AG04450 (cell line): Measurements from ENCODE around the gene CBARP. TPM values are rescaled to one million over a fixed set of nuclear protein-coding genes. Genes with fewer than 3 reads are reported as not detected.

Experiments used
- CTCF ChIA-PET: fragments of 300-600, 350-600 bp; formaldehyde crosslinking; extraction: SDS; loops from one replicate; lab custom pipeline; 2022; ENCODE audit warnings: antibody characterized with exemption, inconsistent platforms; lab: Charles Lee
- POLR2A ChIA-PET: fragments of 350-600 bp; formaldehyde crosslinking; extraction: SDS; loops from one replicate; lab custom pipeline; 2021; ENCODE audit warnings: antibody characterized with exemption, inconsistent platforms; lab: Yijun Ruan, JAX
- DNase-seq: peaks from one replicate; pipeline ENCODE4 v3.0.0-alpha.2; 2011; ENCODE audit warnings: low read depth, low spot score
- H3K27ac ChIP-seq: one replicate; pipeline ENCODE4 v1.5.1; 2012; ENCODE audit warnings: low read depth, low read length, control low read depth
- H3K27me3 ChIP-seq: one replicate; pipeline ENCODE4 v1.6.0; 2012; ENCODE audit warnings: low read length; ENCODE audit not compliant: control insufficient read depth, insufficient read depth
- H3K4me3 ChIP-seq: 2 replicates; pipeline ENCODE4 v1.5.1; 2011; ENCODE audit warnings: mild to moderate bottlenecking, low read depth, low read length, control low read depth
- H3K9me3 ChIP-seq: 2 replicates; pipeline ENCODE4 v1.5.1; 2012; ENCODE audit warnings: low read length; ENCODE audit not compliant: control insufficient read depth, insufficient read depth
- polyA plus RNA-seq: library from polyadenylated mRNA; depleted of rRNA; stranded (reverse); fragments of >200 nt; gene quantifications from 2 replicates; pipeline ENCODE4 v1.2.3, GENCODE V29; 2011
- TF ChIP-seq, protein P1 (sequence below): IDR thresholded peaks from 2 replicates; pipeline ENCODE4 v1.5.1; 2011; ENCODE audit warnings: low read depth, low read length, control low read depth, inconsistent platforms

CBARP gene
- polyA plus RNA-seq, 1 experiment, result 1.1 TPM

DNA sequence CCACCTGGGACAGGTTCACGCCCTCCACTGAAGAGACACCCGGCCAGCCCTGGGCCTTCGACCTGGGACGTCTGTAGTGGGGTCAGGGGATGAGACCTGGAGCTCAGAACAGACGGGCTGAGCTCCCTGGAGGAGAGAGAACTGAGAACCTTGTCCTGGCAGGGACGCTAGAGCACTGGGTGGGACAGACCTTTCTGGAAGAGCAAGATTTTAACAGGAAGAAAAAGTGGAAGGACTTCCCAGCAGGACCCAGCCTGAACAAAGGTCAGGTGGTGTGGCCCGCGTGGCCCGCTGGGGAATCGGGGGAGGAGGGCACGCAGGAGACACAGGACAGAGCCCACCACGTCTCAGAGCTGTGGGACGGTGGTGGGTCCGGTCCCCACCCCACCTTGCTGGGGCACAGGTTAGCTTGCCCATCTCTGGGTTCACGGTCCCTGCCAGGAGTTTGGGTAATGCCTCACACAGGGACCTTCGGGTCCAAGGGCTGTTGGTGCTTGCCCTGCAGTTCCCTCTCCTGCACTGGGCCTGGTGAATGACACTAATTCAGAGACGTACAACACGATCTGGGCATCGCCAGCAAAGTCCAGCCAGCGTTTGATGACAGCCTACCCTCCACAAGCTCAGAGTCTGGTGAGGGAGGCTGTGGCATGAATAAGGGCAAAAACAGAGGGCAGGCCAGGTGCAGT is 46.6 kb upstream of the CBARP start:
- TF ChIP-seq, protein P1, sequence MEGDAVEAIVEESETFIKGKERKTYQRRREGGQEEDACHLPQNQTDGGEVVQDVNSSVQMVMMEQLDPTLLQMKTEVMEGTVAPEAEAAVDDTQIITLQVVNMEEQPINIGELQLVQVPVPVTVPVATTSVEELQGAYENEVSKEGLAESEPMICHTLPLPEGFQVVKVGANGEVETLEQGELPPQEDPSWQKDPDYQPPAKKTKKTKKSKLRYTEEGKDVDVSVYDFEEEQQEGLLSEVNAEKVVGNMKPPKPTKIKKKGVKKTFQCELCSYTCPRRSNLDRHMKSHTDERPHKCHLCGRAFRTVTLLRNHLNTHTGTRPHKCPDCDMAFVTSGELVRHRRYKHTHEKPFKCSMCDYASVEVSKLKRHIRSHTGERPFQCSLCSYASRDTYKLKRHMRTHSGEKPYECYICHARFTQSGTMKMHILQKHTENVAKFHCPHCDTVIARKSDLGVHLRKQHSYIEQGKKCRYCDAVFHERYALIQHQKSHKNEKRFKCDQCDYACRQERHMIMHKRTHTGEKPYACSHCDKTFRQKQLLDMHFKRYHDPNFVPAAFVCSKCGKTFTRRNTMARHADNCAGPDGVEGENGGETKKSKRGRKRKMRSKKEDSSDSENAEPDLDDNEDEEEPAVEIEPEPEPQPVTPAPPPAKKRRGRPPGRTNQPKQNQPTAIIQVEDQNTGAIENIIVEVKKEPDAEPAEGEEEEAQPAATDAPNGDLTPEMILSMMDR, result no peak
- Histone ChIP-seq H3K4me3 (no peak overlapping the region), H3K27ac (no peak overlapping the region), H3K9me3 (no peaks in the 10 kb centered on the region; the same call in 1 of the 2 replicates), H3K27me3 (peaks cover 50% of the 10 kb centered on the region)
- ChIA-PET POLR2A (interaction anchor here (0.6 to 1.7 kb wide), 3 partner anchors 15 to 242 kb away, joined by 3 to 7 read pairs (median 4); partner anchors contain the start of gene CIRBP), CTCF (no interaction called here)
- no peak for DNase-seq

DNA sequence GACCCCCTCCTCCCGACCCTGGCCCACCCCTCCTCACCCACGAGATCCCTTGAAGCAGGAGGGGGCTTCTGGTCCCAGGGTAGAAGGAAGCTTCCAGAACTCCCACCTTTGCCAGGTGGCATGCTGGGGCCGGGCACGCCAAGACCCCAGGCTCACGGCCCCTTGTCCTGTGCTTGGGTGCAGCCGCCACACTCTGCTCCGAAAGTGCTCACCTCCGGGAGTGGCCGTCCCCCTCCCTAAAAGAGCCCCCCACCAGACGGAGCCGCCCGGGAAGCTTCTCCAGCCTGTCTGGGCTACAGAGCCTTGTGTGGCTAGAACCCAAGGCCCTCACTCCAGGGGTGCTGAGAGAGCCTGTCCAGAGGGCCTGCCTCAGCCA is 46.1 kb upstream of the CBARP start:
- Histone ChIP-seq H3K9me3 (no peaks in the 10 kb centered on the region; the same call in 1 of the 2 replicates), H3K4me3 (no peak overlapping the region), H3K27ac (no peak overlapping the region), H3K27me3 (peaks cover 48% of the 10 kb centered on the region)
- ChIA-PET CTCF (no interaction called here), POLR2A (interaction anchor here (0.6 to 1.7 kb wide), 2 partner anchors 15 to 242 kb away, joined by 3 to 7 read pairs; partner anchors contain the start of gene CIRBP)
- DNase-seq, result no peak
- TF ChIP-seq, protein P1, result no peak

DNA sequence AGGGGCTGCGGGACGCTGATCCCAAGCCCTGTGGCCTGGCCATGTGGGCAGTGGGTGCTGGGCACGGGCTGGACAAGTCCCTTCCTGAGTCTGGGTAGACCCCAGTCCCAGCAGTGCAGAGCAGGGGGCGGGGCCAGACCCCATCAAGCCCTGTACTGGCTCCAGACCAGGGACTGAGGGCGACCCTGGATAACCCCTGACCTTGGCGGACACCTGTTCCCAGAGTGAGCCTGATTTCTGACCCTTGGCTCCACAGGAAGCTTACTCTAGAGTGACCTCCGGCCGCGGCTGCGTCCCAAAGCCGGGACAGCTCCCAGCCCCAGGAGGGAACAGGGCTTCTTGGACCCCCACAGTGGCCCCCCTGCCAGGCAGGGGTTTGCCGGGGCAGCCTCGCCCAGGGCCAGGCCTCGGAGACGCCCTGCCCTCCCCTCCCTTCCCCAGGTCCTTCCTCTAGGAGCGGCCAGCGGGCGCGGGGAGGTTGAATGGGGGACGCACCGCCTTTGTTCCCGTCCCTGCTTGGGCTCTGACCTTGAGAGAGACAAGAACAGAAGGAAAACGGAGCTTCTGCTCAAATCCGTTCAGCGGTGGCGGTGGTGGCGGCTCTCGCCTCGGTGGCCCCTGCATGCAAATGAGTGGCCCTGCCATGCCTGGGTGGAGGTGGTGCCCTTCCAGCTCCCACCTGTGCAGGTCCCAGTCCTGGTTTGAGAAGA is 45.6 kb upstream of the CBARP start:
- Histone ChIP-seq H3K27me3 (peaks cover 48% of the 10 kb centered on the region), H3K4me3 (no peak overlapping the region), H3K9me3 (no peaks in the 10 kb centered on the region; the same call in 1 of the 2 replicates), H3K27ac (peak overlapping the region; percentile 31)
- ChIA-PET CTCF (no interaction called here), POLR2A (interaction anchor here (0.7 to 1.7 kb wide), 2 partner anchors 14 to 89 kb away, joined by 3 to 7 read pairs; partner anchors contain the start of gene CIRBP)
- DNase-seq, result no peak
- TF ChIP-seq, protein P1, result no peak

DNA sequence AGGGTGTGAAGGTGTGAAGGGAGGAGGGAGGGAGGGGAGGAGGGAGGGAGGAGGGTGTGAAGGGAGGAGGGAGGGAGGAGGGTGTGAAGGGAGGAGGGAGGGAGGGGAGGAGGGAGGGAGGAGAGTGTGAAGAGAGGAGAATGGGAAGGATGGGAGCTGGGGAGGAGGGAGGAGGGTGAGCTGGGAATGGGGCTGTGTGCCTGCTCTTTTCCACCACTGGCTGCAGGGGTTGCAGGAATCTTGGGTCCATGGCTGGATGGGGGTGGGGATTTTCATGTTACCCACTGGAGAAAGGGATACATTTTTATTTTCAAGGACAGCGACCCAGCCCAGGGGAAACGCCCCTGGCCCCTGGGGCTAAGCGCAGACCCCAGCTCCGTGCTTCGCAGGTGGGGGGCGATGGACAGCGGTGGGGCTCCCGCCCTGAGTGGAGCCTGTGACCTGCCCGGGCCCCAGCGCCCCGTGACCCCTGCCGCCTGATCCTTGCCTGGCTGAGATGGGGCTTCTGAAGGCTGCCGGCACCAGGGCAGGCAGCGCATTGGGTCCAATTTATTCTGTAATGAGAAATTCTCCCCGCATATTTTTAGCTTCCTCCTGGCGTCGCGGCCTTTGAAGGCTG is 44.9 kb upstream of the CBARP start:
- POLR2A ChIA-PET, result interaction anchor here (0.7 to 1.7 kb wide), 2 partner anchors 13 to 90 kb away, joined by 3 to 7 read pairs; partner anchors contain the start of gene CIRBP
- Histone ChIP-seq H3K9me3 (no peaks in the 10 kb centered on the region; the same call in 1 of the 2 replicates), H3K27me3 (peaks cover 42% of the 10 kb centered on the region), H3K27ac (peak overlapping the region; percentile 31), H3K4me3 (no peak overlapping the region)
- TF ChIP-seq, protein P1, result no peak
- DNase-seq, result no peak
- CTCF ChIA-PET, result no interaction called here
